B cell (primary cell): ENCODE results near the gene GLRA1. TPM values are rescaled to one million over a fixed set of nuclear protein-coding genes. Genes with fewer than 3 reads are reported as not detected.

ENCODE experiments used
- ATAC-seq: fragments of 200-7000 bp; cut with Tn5 transposase; one replicate; pipeline ENCODE4 v1.10.0; 2021; ENCODE audit warnings: low read depth, mild to moderate bottlenecking, moderate number of reproducible peaks, moderate library complexity
- CTCF ChIA-PET: fragments of 350-600 bp; sonication (Branson Sonifier 250); formaldehyde crosslinking; loops from one replicate; lab custom pipeline; 2021; ENCODE audit warnings: antibody characterized with exemption, inconsistent platforms; lab: Charles Lee
- POLR2A ChIA-PET: fragments of 350-600 bp; sonication (Branson Sonifier 250); formaldehyde crosslinking; loops from one replicate; lab custom pipeline; 2021; ENCODE audit warnings: antibody characterized with exemption; lab: Charles Lee
- DNase-seq: peaks from one replicate; pipeline ENCODE4 v3.0.0; 2013
- H2AFZ ChIP-seq: 2 replicates; pipeline ENCODE4 v1.6.1; 2012; ENCODE audit warnings: mild to moderate bottlenecking, low read depth, low read length; ENCODE audit not compliant: insufficient read depth, poor library complexity, severe bottlenecking
- H3K27ac ChIP-seq, 2 donors: 1 replicate in 1 of 2; 2 replicates in 1 of 2; pipeline ENCODE4 v1.5.1; 2012 to 2013; ENCODE audit warnings: low read length in 2 of 2, mild to moderate bottlenecking in 2 of 2, moderate library complexity in 1 of 2
- H3K27me3 ChIP-seq, 4 experiments: fragments of 200-600 bp in 1 of 4; sonication (generic) in 1 of 4; replicated peaks in 1 of 4; 1 replicate in 2 of 4; 2 replicates in 2 of 4; pipeline versions ENCODE4 v1.6.1 to v1.7.0; 2013 to 2016; ENCODE audit warnings: low read length in 3 of 4, mild to moderate bottlenecking in 2 of 4, mixed read lengths in 1 of 4, moderate library complexity in 1 of 4; ENCODE audit not compliant: insufficient read depth in 4 of 4, control insufficient read depth in 3 of 4; ENCODE audit errors: control extremely low read depth in 1 of 4
- H3K36me3 ChIP-seq, 2 experiments: replicated peaks in 1 of 2; 1 replicate in 1 of 2; 2 replicates in 1 of 2; pipeline versions ENCODE4 v1.6.1 to v1.7.1; 2013; ENCODE audit warnings: low read length in 1 of 2; ENCODE audit not compliant: insufficient read depth in 2 of 2, control insufficient read depth in 1 of 2; ENCODE audit errors: control extremely low read depth in 1 of 2, extremely low read depth in 1 of 2
- H3K4me1 ChIP-seq, 2 donors: fragments of 200-600 bp in 1 of 2; sonication (generic) in 1 of 2; 1 replicate in 1 of 2; 2 replicates in 1 of 2; pipeline versions ENCODE4 v1.5.1 to v1.6.1; 2013 to 2017; ENCODE audit warnings: low read length in 2 of 2; ENCODE audit not compliant: control insufficient read depth in 2 of 2, insufficient read depth in 2 of 2
- H3K4me2 ChIP-seq: replicated peaks from 2 replicates; pipeline ENCODE3; 2012; ENCODE audit warnings: mild to moderate bottlenecking, low read depth, low read length; ENCODE audit not compliant: poor library complexity, severe bottlenecking
- H3K4me3 ChIP-seq, 5 experiments: fragments of 200-600 bp in 1 of 5; sonication (generic) in 1 of 5; 1 replicate in 3 of 5; 2 replicates in 2 of 5; pipeline versions ENCODE4 v1.5.1 to v1.7.0; 2011 to 2016; ENCODE audit warnings: low read length in 4 of 5, mild to moderate bottlenecking in 4 of 5, low read depth in 2 of 5, control low read depth in 1 of 5, moderate library complexity in 1 of 5; ENCODE audit not compliant: insufficient read depth in 1 of 5; ENCODE audit errors: control extremely low read depth in 1 of 5, extremely low read depth in 1 of 5
- H3K79me2 ChIP-seq: fragments of 200-600 bp; sonication (generic); one replicate; pipeline ENCODE4 v1.6.0; 2016; ENCODE audit warnings: low read length; ENCODE audit not compliant: control insufficient read depth, insufficient read depth
- H3K9ac ChIP-seq: fragments of 200-600 bp; sonication (generic); 2 replicates; pipeline ENCODE4 v1.6.1; 2017; ENCODE audit warnings: mild to moderate bottlenecking, low read length, moderate library complexity
- H3K9me3 ChIP-seq, 3 donors: one replicate each; pipeline versions ENCODE4 v1.6.1 to v1.7.1; 2013; ENCODE audit warnings: low read length in 2 of 3; ENCODE audit not compliant: control insufficient read depth in 2 of 3, insufficient read depth in 1 of 3; ENCODE audit errors: control extremely low read depth in 1 of 3
- H4K20me1 ChIP-seq: 2 replicates; pipeline ENCODE4 v1.6.0; 2012; ENCODE audit warnings: mild to moderate bottlenecking, low read length; ENCODE audit not compliant: insufficient read depth, control insufficient read depth, poor library complexity, severe bottlenecking
- H3K27ac Mint-ChIP-seq: one replicate; pipeline ENCODE4 v1.8.0; 2021; ENCODE audit warnings: mixed read lengths
- H3K27me3 Mint-ChIP-seq: one replicate; pipeline ENCODE4 v1.8.0; 2021; ENCODE audit warnings: mixed read lengths
- H3K4me1 Mint-ChIP-seq: one replicate; pipeline ENCODE4 v1.8.0; 2021; ENCODE audit warnings: mixed read lengths
- H3K4me3 Mint-ChIP-seq: one replicate; pipeline ENCODE4 v1.8.0; 2021; ENCODE audit warnings: mixed read lengths
- H3K9me3 Mint-ChIP-seq: one replicate; pipeline ENCODE4 v1.8.0; 2022; ENCODE audit warnings: mixed read lengths; ENCODE audit not compliant: insufficient read depth
- EZH2 ChIP-seq: IDR thresholded peaks from 2 replicates; pipeline ENCODE4 v1.6.1; 2012; ENCODE audit warnings: borderline replicate concordance, low read depth, mild to moderate bottlenecking, moderate library complexity, low read length; ENCODE audit not compliant: insufficient read depth, poor library complexity, severe bottlenecking
- WGBS: methylation state at CpG from one replicate; pipeline ENCODE4 v1.1.5; 2013; ENCODE audit warnings: missing lambda C conversion rate; ENCODE audit not compliant: insufficient coverage; 5-methylcytosine and 5-hydroxymethylcytosine counted together
- intact Hi-C: fragments of 100-400 bp; cut with micrococcal nuclease; formaldehyde crosslinking; loops from one replicate; pipeline ENCODE4 v1.10.0; 2022
- polyA plus RNA-seq: library from polyadenylated mRNA; depleted of rRNA; stranded (reverse); fragments of >200 nt; gene quantifications from 2 replicates; pipeline ENCODE4 v1.2.3, GENCODE V29; 2012
- total RNA-seq, 2 donors: library from RNA; stranded (reverse); fragments of 120-200 nt in 1 of 2; gene quantifications; 1 replicate in 1 of 2; 2 replicates in 1 of 2; pipeline versions ENCODE4 v1.2.3 to v1.2.4, GENCODE V29; 2013 to 2022
- TF ChIP-seq, protein P1 (sequence below): fragments of 200-600 bp; IDR thresholded peaks from one replicate; pipeline ENCODE4 v1.8.0; 2022; ENCODE audit warnings: antibody characterized with exemption, mild to moderate bottlenecking

Gene GLRA1
- total and polyA plus RNA-seq, 2 donors (not counting 1 experiment from before 2014, with no cell fraction given): not detected

GRCh38 chr5:151964471-151964870 is 39.8 kb upstream of the GLRA1 start:
- Mint-ChIP-seq H3K4me1 (no peaks in the 10 kb centered on the region), H3K9me3 (no peaks in the 10 kb centered on the region), H3K27me3 (no peaks in the 10 kb centered on the region), H3K27ac (no peak overlapping the region), H3K4me3 (no peak overlapping the region)
- Histone ChIP-seq H3K27ac (no peak overlapping the region), H3K9ac (no peak overlapping the region), H3K27me3 (peaks cover 0 to 3% (median 0%) of the 10 kb centered on the region in 4 experiments), H3K4me2 (no peak overlapping the region), H3K79me2 (no peaks in the 10 kb centered on the region), H3K9me3 (no peaks in the 10 kb centered on the region), H2AFZ (no peak overlapping the region), H4K20me1 (no peaks in the 10 kb centered on the region), H3K4me3 (no peak overlapping the region), H3K36me3 (no peaks in the 10 kb centered on the region), H3K4me1 (no peaks in the 10 kb centered on the region)
- intact Hi-C loops: no loop called here
- DNase-seq: no peak
- TF ChIP-seq, protein P1, sequence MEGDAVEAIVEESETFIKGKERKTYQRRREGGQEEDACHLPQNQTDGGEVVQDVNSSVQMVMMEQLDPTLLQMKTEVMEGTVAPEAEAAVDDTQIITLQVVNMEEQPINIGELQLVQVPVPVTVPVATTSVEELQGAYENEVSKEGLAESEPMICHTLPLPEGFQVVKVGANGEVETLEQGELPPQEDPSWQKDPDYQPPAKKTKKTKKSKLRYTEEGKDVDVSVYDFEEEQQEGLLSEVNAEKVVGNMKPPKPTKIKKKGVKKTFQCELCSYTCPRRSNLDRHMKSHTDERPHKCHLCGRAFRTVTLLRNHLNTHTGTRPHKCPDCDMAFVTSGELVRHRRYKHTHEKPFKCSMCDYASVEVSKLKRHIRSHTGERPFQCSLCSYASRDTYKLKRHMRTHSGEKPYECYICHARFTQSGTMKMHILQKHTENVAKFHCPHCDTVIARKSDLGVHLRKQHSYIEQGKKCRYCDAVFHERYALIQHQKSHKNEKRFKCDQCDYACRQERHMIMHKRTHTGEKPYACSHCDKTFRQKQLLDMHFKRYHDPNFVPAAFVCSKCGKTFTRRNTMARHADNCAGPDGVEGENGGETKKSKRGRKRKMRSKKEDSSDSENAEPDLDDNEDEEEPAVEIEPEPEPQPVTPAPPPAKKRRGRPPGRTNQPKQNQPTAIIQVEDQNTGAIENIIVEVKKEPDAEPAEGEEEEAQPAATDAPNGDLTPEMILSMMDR: no peak
- TF ChIP-seq EZH2: no peak
- WGBS: 100% methylated on average over 1 of the region's 4 CpGs
- ChIA-PET POLR2A (no interaction called here), CTCF (no interaction called here)
- ATAC-seq: no peak

- ATAC-seq (no peak), DNase-seq (no peak)
- ChIA-PET CTCF (no interaction called here), POLR2A (no interaction called here)
- Mint-ChIP-seq H3K27ac (no peak overlapping the region), H3K9me3 (no peaks in the 10 kb centered on the region), H3K4me1 (peaks cover 7% of the 10 kb centered on the region), H3K4me3 (no peak overlapping the region), H3K27me3 (no peaks in the 10 kb centered on the region)
- H3K4me2 ChIP-seq: no peak overlapping the region
- H2AFZ ChIP-seq: no peak overlapping the region
- no peak overlapping the region for H3K9ac ChIP-seq
- peaks cover 0 to 3% (median 0%) of the 10 kb centered on the region in 4 experiments for H3K27me3 ChIP-seq
- no peak overlapping the region for H3K4me3 ChIP-seq
- no peaks in the 10 kb centered on the region for H3K79me2 ChIP-seq
- H3K4me1 ChIP-seq: no peaks in the 10 kb centered on the region
- no peaks in the 10 kb centered on the region for H4K20me1 ChIP-seq
- WGBS: no CpG with 5 or more reads among the region's 2 CpGs
- TF ChIP-seq, protein P1: no peak
- TF ChIP-seq EZH2: no peak
- H3K36me3 ChIP-seq: no peaks in the 10 kb centered on the region
- no peak overlapping the region for H3K27ac ChIP-seq
- intact Hi-C loops: no loop called here
- no peaks in the 10 kb centered on the region for H3K9me3 ChIP-seq
These were observed 36.9 kb upstream of the GLRA1 start for GRCh38 chr5:151961557-151961956.
